Loucy (cell line): ENCODE measurements around the gene HOGA1.
"Not testable (repeated sequence)": the region's sequence is repeated elsewhere in the genome, so short reads cannot be mapped to it uniquely, and the experiment has no call there.

Experiments
- CTCF ChIP-seq: fragments of 200-600 bp; sonication (generic); conservative IDR thresholded peaks from 2 replicates; pipeline ENCODE4 v1.5.1; 2014; ENCODE audit warnings: mild to moderate bottlenecking, antibody characterized with exemption, low read length
- EZH2phosphoT487 ChIP-seq: fragments of 200-600 bp; IDR thresholded peaks from 2 replicates; pipeline ENCODE4 v1.6.1; 2018; ENCODE audit warnings: antibody characterized with exemption, mild to moderate bottlenecking, moderate library complexity, borderline replicate concordance

GRCh38 chr10:97555541-97555940 lies 28.6 kb upstream of the HOGA1 start:
- not testable (repeated sequence) for TF ChIP-seq CTCF, EZH2phosphoT487
